GM23338 (cell line): ENCODE data around the gene FKBP7. TPM values are rescaled to one million over a fixed set of nuclear protein-coding genes. Genes with fewer than 3 reads are reported as not detected.

Experiments
- ATAC-seq: fragments of 200-7000 bp; cut with Tn5 transposase; 3 replicates; pipeline ENCODE4 v1.9.1; 2020
- DNase-seq: peaks from one replicate; pipeline ENCODE4 v3.0.0-alpha.2; 2015; ENCODE audit warnings: low spot score
- H2AFZ ChIP-seq: fragments of 200-600 bp; sonication (generic); 2 replicates; pipeline ENCODE4 v1.8.0; 2016; ENCODE audit warnings: antibody characterized with exemption, mild to moderate bottlenecking, moderate library complexity
- H3F3A ChIP-seq: fragments of 200-600 bp; sonication (generic); replicated peaks from 2 replicates; pipeline ENCODE4 v1.8.0; 2017; ENCODE audit warnings: antibody characterized with exemption, mixed run types, low read depth
- H3K27ac ChIP-seq: fragments of 200-600 bp; sonication (generic); 2 replicates; pipeline ENCODE4 v1.6.1; 2016; ENCODE audit warnings: low read depth
- H3K27me3 ChIP-seq: fragments of 200-600 bp; sonication (generic); 2 replicates; pipeline ENCODE4 v1.8.0; 2016; ENCODE audit warnings: mild to moderate bottlenecking, mixed run types, moderate library complexity; ENCODE audit not compliant: insufficient read depth
- H3K36me3 ChIP-seq: fragments of 200-600 bp; sonication (generic); 2 replicates; pipeline ENCODE4 v1.8.0; 2016; ENCODE audit warnings: mild to moderate bottlenecking; ENCODE audit not compliant: insufficient read depth
- H3K4me1 ChIP-seq: fragments of 200-600 bp; sonication (generic); 2 replicates; pipeline ENCODE4 v1.8.0; 2016; ENCODE audit warnings: mild to moderate bottlenecking, moderate library complexity; ENCODE audit not compliant: insufficient read depth
- H3K4me2 ChIP-seq: fragments of 200-600 bp; sonication (generic); 2 replicates; pipeline ENCODE4 v1.7.1; 2017; ENCODE audit warnings: mixed run types
- H3K4me3 ChIP-seq: fragments of 200-600 bp; sonication (generic); 2 replicates; pipeline ENCODE4 v1.6.1; 2016; ENCODE audit warnings: mixed run types
- H3K79me2 ChIP-seq: fragments of 200-600 bp; sonication (generic); replicated peaks from 2 replicates; pipeline ENCODE4 v1.8.0; 2017; ENCODE audit warnings: mild to moderate bottlenecking; ENCODE audit not compliant: insufficient read depth
- H3K9me2 ChIP-seq: fragments of 200-600 bp; sonication (generic); 2 replicates; pipeline ENCODE4 v1.8.0; 2017; ENCODE audit not compliant: insufficient read depth
- H4K20me1 ChIP-seq: fragments of 200-600 bp; sonication (generic); replicated peaks from 2 replicates; pipeline ENCODE4 v1.8.0; 2017; ENCODE audit warnings: mild to moderate bottlenecking; ENCODE audit not compliant: insufficient read depth
- H3K27ac Mint-ChIP-seq: 2 replicates; pipeline ENCODE4 v1.8.0; 2020; ENCODE audit warnings: inconsistent platforms, mild to moderate bottlenecking, moderate library complexity, mixed read lengths
- H3K27me3 Mint-ChIP-seq: 3 replicates; pipeline ENCODE4 v1.8.0; 2022; ENCODE audit warnings: low read depth, mild to moderate bottlenecking, moderate library complexity, mixed read lengths, inconsistent platforms; ENCODE audit not compliant: insufficient read depth, poor library complexity
- H3K36me3 Mint-ChIP-seq: 3 replicates; pipeline ENCODE4 v1.8.0; 2021; ENCODE audit warnings: low read depth, mild to moderate bottlenecking, inconsistent platforms, moderate library complexity, mixed read lengths
- H3K4me1 Mint-ChIP-seq: 3 replicates; pipeline ENCODE4 v1.8.0; 2020; ENCODE audit warnings: mild to moderate bottlenecking, inconsistent platforms, mixed read lengths
- H3K4me3 Mint-ChIP-seq: 3 replicates; pipeline ENCODE4 v1.8.0; 2021; ENCODE audit warnings: moderate library complexity, mild to moderate bottlenecking, inconsistent platforms, mixed read lengths
- H3K9me3 Mint-ChIP-seq: 3 replicates; pipeline ENCODE4 v1.8.0; 2020; ENCODE audit warnings: moderate library complexity, mild to moderate bottlenecking, inconsistent platforms, mixed read lengths
- CREB1 ChIP-seq: fragments of 250-450 bp; sonication (Bioruptor Pico); IDR thresholded peaks from 2 replicates; pipeline ENCODE4 v1.5.0; 2020; ENCODE audit warnings: low read depth, mild to moderate bottlenecking, moderate library complexity
- ETS1 ChIP-seq: IDR thresholded peaks from 2 replicates; pipeline ENCODE4 v1.6.1; 2016; ENCODE audit warnings: antibody characterized with exemption
- JUNB ChIP-seq: IDR thresholded peaks from one replicate; pipeline ENCODE4 v1.6.1; 2016; ENCODE audit warnings: antibody characterized with exemption; ENCODE audit not compliant: unreplicated experiment
- NANOG ChIP-seq: IDR thresholded peaks from 2 replicates; pipeline ENCODE4 v1.6.1; 2016; ENCODE audit warnings: antibody characterized with exemption, borderline replicate concordance
- POLR2AphosphoS5 ChIP-seq: IDR thresholded peaks from 2 replicates; pipeline ENCODE4 v1.6.1; 2016; ENCODE audit warnings: antibody characterized with exemption, low read depth
- REST ChIP-seq: IDR thresholded peaks from one replicate; pipeline ENCODE4 v1.6.1; 2018; ENCODE audit warnings: antibody characterized with exemption; ENCODE audit not compliant: unreplicated experiment
- STAT1 ChIP-seq: IDR thresholded peaks from one replicate; pipeline ENCODE4 v1.6.1; 2016; ENCODE audit warnings: antibody characterized with exemption; ENCODE audit not compliant: unreplicated experiment
- ZNF114 ChIP-seq: fragments of 250-450 bp; sonication (Bioruptor Pico); IDR thresholded peaks from 2 replicates; pipeline ENCODE4 v1.5.0; 2020; ENCODE audit warnings: mild to moderate bottlenecking, moderate library complexity
- ZNF331 ChIP-seq: fragments of 250-450 bp; sonication (Bioruptor Pico); IDR thresholded peaks from 2 replicates; pipeline ENCODE4 v1.5.0; 2020; ENCODE audit warnings: low read depth, mild to moderate bottlenecking, moderate library complexity
- ZNF462 ChIP-seq: fragments of 250-450 bp; sonication (Bioruptor Pico); IDR thresholded peaks from 2 replicates; pipeline ENCODE4 v1.5.0; 2020; ENCODE audit warnings: mild to moderate bottlenecking, moderate library complexity
- polyA plus RNA-seq: library from polyadenylated mRNA; unstranded; fragments of >200 nt; fragmentation: Nextera tagmentation; extraction: Ambion mirVana; gene quantifications from 2 replicates; pipeline ENCODE4 v1.2.1, GENCODE V29; 2016
- total RNA-seq: library from RNA; depleted of rRNA; stranded (reverse); fragments of >200 nt; shearing (Covaris generic); gene quantifications from 2 replicates; pipeline ENCODE4 v1.2.3, GENCODE V29; 2014

The FKBP7 gene
- total and polyA plus RNA-seq, 2 experiments from 2014 or later = 8.3 to 9.0 TPM

GRCh38 chr2:178428396-178428806 is 50.0 kb downstream of the FKBP7 start (continued):
- TF ChIP-seq ZNF462 (CRISPR knock-in tag) (no peak), POLR2AphosphoS5 (no peak), STAT1 (no peak)

- peaks cover 50% of the 10 kb centered on the region for H3K36me3 Mint-ChIP-seq
- H3K4me3 ChIP-seq = no peak overlapping the region
- peaks cover 7% of the 10 kb centered on the region; the same call in 1 of the 3 replicates for H3K9me3 Mint-ChIP-seq
Measured at GRCh38 chr2:178427458-178427857, 50.9 kb downstream of the FKBP7 start.

GRCh38 chr2:178426388-178426787 is 52.0 kb downstream of the FKBP7 start:
- H3K9me3 Mint-ChIP-seq = peaks cover 7% of the 10 kb centered on the region; the same call in 1 of the 3 replicates
- no peaks in the 10 kb centered on the region for H3K9me2 ChIP-seq
- H2AFZ ChIP-seq = no peak overlapping the region
- no peaks in the 10 kb centered on the region for H3K4me1 Mint-ChIP-seq
- no peak overlapping the region for H3K27ac Mint-ChIP-seq
- no peaks in the 10 kb centered on the region; the same call in 1 of the 2 replicates for H4K20me1 ChIP-seq
- no peak overlapping the region for H3K4me3 ChIP-seq
- H3F3A ChIP-seq = no peaks in the 10 kb centered on the region
- H3K36me3 ChIP-seq = peaks cover 4% of the 10 kb centered on the region; the same call in 1 of the 2 replicates
- no peak overlapping the region for H3K27ac ChIP-seq
- peaks cover 40% of the 10 kb centered on the region for H3K36me3 Mint-ChIP-seq
- no peak for DNase-seq
- no peak for ATAC-seq
- no peaks in the 10 kb centered on the region for H3K27me3 ChIP-seq
- H3K4me3 Mint-ChIP-seq = no peak overlapping the region
- H3K4me2 ChIP-seq = no peak overlapping the region
- no peaks in the 10 kb centered on the region; the same call in none of the 2 replicates for H3K79me2 ChIP-seq
- H3K4me1 ChIP-seq = no peaks in the 10 kb centered on the region
- no peaks in the 10 kb centered on the region for H3K27me3 Mint-ChIP-seq
- TF ChIP-seq REST (no peak), STAT1 (no peak), ZNF331 (CRISPR knock-in tag) (no peak), ETS1 (no peak), CREB1 (CRISPR knock-in tag) (no peak), POLR2AphosphoS5 (no peak), JUNB (no peak), ZNF114 (no peak)

More at GRCh38 chr2:178427458-178427857, 50.9 kb downstream of the FKBP7 start:
- no peaks in the 10 kb centered on the region; the same call in none of the 2 replicates for H3K79me2 ChIP-seq
- TF ChIP-seq ZNF114 (no peak), ZNF331 (CRISPR knock-in tag) (no peak), NANOG (no peak)
- no peaks in the 10 kb centered on the region; the same call in 1 of the 2 replicates for H4K20me1 ChIP-seq
- H3K27ac ChIP-seq = no peak overlapping the region
- no peaks in the 10 kb centered on the region for H3K4me1 ChIP-seq
- no peak overlapping the region for H3K27ac Mint-ChIP-seq
- H3K27me3 ChIP-seq = no peaks in the 10 kb centered on the region
- H3K4me3 Mint-ChIP-seq = no peak overlapping the region
- no peaks in the 10 kb centered on the region for H3K9me2 ChIP-seq
- no peak for DNase-seq
- peaks cover 14% of the 10 kb centered on the region; the same call in 1 of the 2 replicates for H3K36me3 ChIP-seq
- H2AFZ ChIP-seq = no peak overlapping the region
- ATAC-seq = no peak
- no peaks in the 10 kb centered on the region for H3F3A ChIP-seq
- H3K4me1 Mint-ChIP-seq = no peaks in the 10 kb centered on the region
- no peaks in the 10 kb centered on the region for H3K27me3 Mint-ChIP-seq
- H3K4me2 ChIP-seq = no peak overlapping the region
